H1 (cell line): ENCODE measurements around the gene MBP. TPM values are rescaled to one million over a fixed set of nuclear protein-coding genes. Genes with fewer than 3 reads are reported as not detected.

Experiments used
- SIX5 ChIP-seq: IDR thresholded peaks from 2 replicates; pipeline ENCODE4 v1.6.1; 2011; ENCODE audit warnings: mild to moderate bottlenecking, low read depth, low read length
- TAF7 ChIP-seq: optimal IDR thresholded peaks from 2 replicates; pipeline ENCODE3; 2011; ENCODE audit warnings: low read depth, mild to moderate bottlenecking, inconsistent platforms, low read length, moderate library complexity, borderline replicate concordance
- polyA plus RNA-seq, 7 experiments: library from polyadenylated mRNA; depleted of rRNA in 3 of 7; stranded (reverse) in 5 of 7; unstranded in 2 of 7; fragments of >200 nt in 5 of 7; fragments of 200-250 nt in 2 of 7; gene quantifications; 1 replicate in 5 of 7; 2 replicates in 1 of 7; 4 replicates in 1 of 7; pipeline versions ENCODE4 v1.2.1 to v1.2.3, GENCODE V29; 2011 to 2013; ENCODE audit warnings: missing spikeins in 2 of 7, mixed read lengths in 2 of 7
- total RNA-seq: library from RNA; stranded (reverse); fragmentation: NEBNext Ultra II Directional; extraction: Animal tissue kit (Norgen Biotek cat#: 25700); gene quantifications from 2 replicates; pipeline ENCODE4 v1.2.1, GENCODE V29; 2021
- TF ChIP-seq, protein P1 (sequence below): IDR thresholded peaks from 2 replicates; pipeline ENCODE4 v1.6.1; 2012; ENCODE audit warnings: inconsistent platforms

The MBP gene
- total and polyA plus RNA-seq, 2 of the 8 experiments (the other 6 are each of a cell fraction or from before 2014, with no cell fraction given), result 7.7 to 19.2 TPM

DNA sequence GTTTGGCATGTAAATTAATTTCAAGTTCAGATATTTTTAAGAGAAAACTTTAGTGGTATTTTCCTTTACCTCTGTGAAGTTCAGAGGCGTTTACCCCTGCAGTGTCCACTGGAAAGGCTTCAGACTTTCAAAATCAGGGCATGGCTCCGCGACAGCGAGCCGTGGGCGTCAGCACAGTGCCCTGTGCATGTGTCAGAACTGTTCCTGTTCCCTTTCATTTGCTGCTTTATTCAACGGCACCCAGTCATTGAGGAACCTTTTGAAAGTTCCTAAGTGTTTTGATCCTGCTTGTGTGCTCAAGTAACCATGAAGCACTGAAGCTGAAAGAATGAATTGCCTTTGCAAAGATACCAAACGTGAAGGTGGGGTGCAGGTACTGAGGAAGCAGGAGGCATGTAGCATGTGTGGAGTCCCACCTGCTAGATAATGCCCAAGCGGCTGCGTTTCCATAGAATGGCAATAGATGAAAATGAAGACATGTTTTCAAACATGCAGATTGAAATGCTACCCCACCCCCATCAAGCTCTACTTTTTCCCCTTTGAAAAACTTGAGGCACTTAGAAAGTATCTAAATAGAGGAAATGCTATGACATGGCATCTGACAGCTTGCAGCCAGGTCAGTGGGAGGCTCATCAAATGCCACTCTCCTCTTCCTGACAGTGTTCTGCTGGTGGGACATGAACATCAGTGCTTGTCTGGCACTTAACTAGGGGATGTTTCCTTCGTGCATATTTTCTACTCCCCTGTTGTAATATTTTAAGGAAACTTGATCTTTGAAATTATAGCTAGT, 161.6 kb downstream of the MBP start (continued):
- no peak for TF ChIP-seq TAF7
- TF ChIP-seq SIX5, result no peak
- TF ChIP-seq, protein P1, sequence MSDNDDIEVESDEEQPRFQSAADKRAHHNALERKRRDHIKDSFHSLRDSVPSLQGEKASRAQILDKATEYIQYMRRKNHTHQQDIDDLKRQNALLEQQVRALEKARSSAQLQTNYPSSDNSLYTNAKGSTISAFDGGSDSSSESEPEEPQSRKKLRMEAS, result no peak
- TF ChIP-seq, all 59 proteins: peak for 0
